Left lung (tissue), 10 donors: ENCODE data around the gene PRPF19. TPM values are rescaled to one million over a fixed set of nuclear protein-coding genes. Genes with fewer than 3 reads are reported as not detected.

Experiments used
- ATAC-seq: fragments of 200-7000 bp; cut with Tn5 transposase; one replicate; pipeline ENCODE4 v1.9.1; 2020; ENCODE audit warnings: moderate library complexity
- DNase-seq, 4 donors: peaks; one replicate each; pipeline ENCODE4 v3.0.0-alpha.2; 2013 to 2020
- H3K27ac ChIP-seq, 2 donors: fragments of 200-600 bp; sonication (generic) in 1 of 2; one replicate each; pipeline versions ENCODE4 v1.5.0 to v1.8.0; 2020 to 2021
- H3K27me3 ChIP-seq, 2 donors: fragments of 200-600 bp; sonication (generic) in 1 of 2; one replicate each; pipeline versions ENCODE4 v1.5.0 to v1.8.0; 2020 to 2021
- H3K36me3 ChIP-seq, 2 donors: fragments of 200-600 bp; sonication (generic) in 1 of 2; one replicate each; pipeline versions ENCODE4 v1.5.0 to v1.8.0; 2020 to 2021
- H3K4me1 ChIP-seq, 2 donors: fragments of 200-600 bp; one replicate each; pipeline ENCODE4 v1.8.0; 2021
- H3K4me3 ChIP-seq, 2 donors: fragments of 200-600 bp; sonication (generic) in 1 of 2; one replicate each; pipeline versions ENCODE4 v1.5.0 to v1.8.0; 2020 to 2021; ENCODE audit warnings: mild to moderate bottlenecking in 1 of 2
- H3K9me3 ChIP-seq, 2 donors: fragments of 200-600 bp; sonication (generic) in 1 of 2; one replicate each; pipeline versions ENCODE4 v1.5.0 to v1.8.0; 2020 to 2021
- CTCF ChIP-seq, 2 donors: fragments of 200-600 bp; sonication (generic) in 1 of 2; IDR thresholded peaks; one replicate each; pipeline versions ENCODE4 v1.5.0 to v1.8.0; 2021; ENCODE audit warnings: antibody characterized with exemption in 2 of 2
- intact Hi-C, 2 donors: fragments of 100-400 bp; cut with DNase I; formaldehyde crosslinking; loops; one replicate each; pipeline versions ENCODE4 v1.11.2 to v1.14.2; 2022
- polyA plus RNA-seq, 6 donors: library from polyadenylated mRNA; unstranded; fragments of 120-200 nt; gene quantifications; one replicate each; pipeline ENCODE4 v1.2.1, GENCODE V29; 2013; ENCODE audit not compliant: insufficient read length in 6 of 6
- total RNA-seq, 2 donors: library from RNA; stranded (reverse); fragmentation: NEBNext Ultra II Directional; extraction: Animal tissue kit (Norgen Biotek cat#: 25700); gene quantifications; one replicate each; pipeline ENCODE4 v1.2.1, GENCODE V29; 2021
- donor health status: DM: no; HTN: yes; CAD: no.
- donor health status: DM: no; HTN: no; CAD: no.

PRPF19 gene
- total and polyA plus RNA-seq, 8 donors = 49.1 to 144 (median 117) TPM

GRCh38 chr11:60902625-60903024 is 3.8 kb downstream of the PRPF19 start:
- Histone ChIP-seq H3K4me1 (peaks cover 0 to 28% of the 10 kb centered on the region in 2 donors), H3K36me3 (peaks cover 0 to 62% of the 10 kb centered on the region in 2 donors), H3K27me3 (no peaks in the 10 kb centered on the region), H3K4me3 (no peak overlapping the region), H3K9me3 (no peaks in the 10 kb centered on the region), H3K27ac (no peak overlapping the region)
- no peak for TF ChIP-seq CTCF (IDR thresholded peaks at IDR 0.05)
- no peak for DNase-seq
- ATAC-seq = no peak
- intact Hi-C loops = no loop called here

GRCh38 chr11:60900673-60901404 is 5.5 kb downstream of the PRPF19 start:
- H3K4me3 ChIP-seq = no peak overlapping the region
- H3K27me3 ChIP-seq = no peaks in the 10 kb centered on the region
- DNase-seq = no peak
- TF ChIP-seq CTCF (IDR thresholded peaks at IDR 0.05) = no peak
- peaks cover 0 to 23% of the 10 kb centered on the region in 2 donors for H3K4me1 ChIP-seq
- intact Hi-C loops = no loop called here
- H3K36me3 ChIP-seq = peaks cover 0 to 80% of the 10 kb centered on the region in 2 donors
- H3K9me3 ChIP-seq = no peaks in the 10 kb centered on the region
- no peak for ATAC-seq
- no peak overlapping the region for H3K27ac ChIP-seq

GRCh38 chr11:60899977-60900376 is 6.4 kb downstream of the PRPF19 start:
- ATAC-seq (no peak), DNase-seq (no peak)
- intact Hi-C loops = loop anchor here in 1 of 2 donors (5.0 kb wide), 1 partner anchor 63 kb away; no protein-coding TSS in a partner anchor
- Histone ChIP-seq H3K4me1 (peaks cover 0 to 15% of the 10 kb centered on the region in 2 donors), H3K27me3 (no peaks in the 10 kb centered on the region), H3K36me3 (peaks cover 0 to 88% of the 10 kb centered on the region in 2 donors), H3K9me3 (no peaks in the 10 kb centered on the region), H3K4me3 (no peak overlapping the region), H3K27ac (no peak overlapping the region)
- TF ChIP-seq CTCF (IDR thresholded peaks at IDR 0.05) = no peak

- DNase-seq (peak in 1 of 4 donors; percentile 58), ATAC-seq (peak; percentile 88)
- Histone ChIP-seq H3K27ac (no peak overlapping the region), H3K4me1 (peaks cover 0 to 8% of the 10 kb centered on the region in 2 donors), H3K4me3 (no peak overlapping the region), H3K36me3 (peaks cover 0 to 95% of the 10 kb centered on the region in 2 donors), H3K27me3 (no peaks in the 10 kb centered on the region), H3K9me3 (no peaks in the 10 kb centered on the region)
- intact Hi-C loops = loop anchor here in 1 of 2 donors (5.0 kb wide), 1 partner anchor 62 kb away; no protein-coding TSS in a partner anchor
- TF ChIP-seq CTCF (IDR thresholded peaks at IDR 0.05) = peak; percentile 89 to 97
Measured at GRCh38 chr11:60899046-60899936, 7.1 kb downstream of the PRPF19 start.

GRCh38 chr11:60897496-60897895 is 8.9 kb downstream of the PRPF19 start:
- intact Hi-C loops = loop anchor here in 1 of 2 donors (5.0 kb wide), 1 partner anchor 60 kb away; no protein-coding TSS in a partner anchor
- ATAC-seq (no peak), DNase-seq (no peak)
- Histone ChIP-seq H3K4me1 (no peaks in the 10 kb centered on the region), H3K9me3 (no peaks in the 10 kb centered on the region), H3K27me3 (no peaks in the 10 kb centered on the region), H3K4me3 (no peak overlapping the region), H3K27ac (no peak overlapping the region), H3K36me3 (peaks cover 0 to 96% of the 10 kb centered on the region in 2 donors)
- TF ChIP-seq CTCF (IDR thresholded peaks at IDR 0.05) = no peak
